SK-N-SH (cell line): ENCODE results near the gene CCDC60. TPM values are rescaled to one million over a fixed set of nuclear protein-coding genes. Genes with fewer than 3 reads are reported as not detected.

Experiments
- CTCF ChIA-PET: fragments of 300-600, 350-600 bp; formaldehyde crosslinking; extraction: SDS; loops from one replicate; lab custom pipeline; 2021; lab: Yijun Ruan, JAX
- POLR2A ChIA-PET: fragments of 350-600 bp; sonication (Branson Sonifier 250); formaldehyde crosslinking; extraction: SDS; loops from one replicate; lab custom pipeline; 2020; ENCODE audit warnings: antibody characterized with exemption, inconsistent platforms; lab: Yijun Ruan, JAX
- DNase-seq: peaks from one replicate; pipeline ENCODE4 v3.0.0; 2012
- H2AFZ ChIP-seq: fragments of 200-600 bp; sonication (generic); 2 replicates; pipeline ENCODE4 v1.8.1; 2016; ENCODE audit warnings: antibody characterized with exemption, mild to moderate bottlenecking, low read depth
- H3F3A ChIP-seq: fragments of 200-600 bp; sonication (generic); replicated peaks from 2 replicates; pipeline ENCODE3; 2016; ENCODE audit warnings: antibody characterized with exemption, mild to moderate bottlenecking; ENCODE audit not compliant: insufficient read depth
- H3K27ac ChIP-seq, 2 experiments: fragments of 200-500 bp in 1 of 2; fragments of 200-600 bp in 1 of 2; sonication (Bioruptor generic) in 1 of 2; sonication (generic), shearing (Covaris generic) in 1 of 2; 2 replicates each; pipeline versions ENCODE4 v1.5.1 to v1.6.1; 2014 to 2016; ENCODE audit warnings: low read depth in 2 of 2, inconsistent platforms in 1 of 2, low read length in 1 of 2, mild to moderate bottlenecking in 1 of 2, mixed read lengths in 1 of 2
- H3K27me3 ChIP-seq: fragments of 200-600 bp; sonication (generic), shearing (Covaris generic); 2 replicates; pipeline ENCODE4 v1.6.1; 2016; ENCODE audit warnings: mixed run types; ENCODE audit not compliant: insufficient read depth
- H3K36me3 ChIP-seq, 2 experiments: fragments of 200-500 bp in 1 of 2; fragments of 200-600 bp in 1 of 2; sonication (Bioruptor generic) in 1 of 2; sonication (generic) in 1 of 2; replicated peaks in 1 of 2; 2 replicates each; pipeline versions ENCODE3 to v1.5.1; 2014 to 2016; ENCODE audit warnings: low read length in 1 of 2, mild to moderate bottlenecking in 1 of 2; ENCODE audit not compliant: insufficient read depth in 2 of 2, control insufficient read depth in 1 of 2
- H3K4me1 ChIP-seq, 2 experiments: fragments of 200-500 bp in 1 of 2; fragments of 200-600 bp in 1 of 2; sonication (Bioruptor generic) in 1 of 2; sonication (generic), shearing (Covaris generic) in 1 of 2; 2 replicates each; pipeline versions ENCODE4 v1.5.1 to v1.6.1; 2014 to 2016; ENCODE audit warnings: low read depth in 1 of 2, low read length in 1 of 2, mixed run types in 1 of 2; ENCODE audit not compliant: insufficient read depth in 2 of 2, control insufficient read depth in 1 of 2
- H3K4me2 ChIP-seq: fragments of 200-600 bp; sonication (generic), shearing (Covaris generic); 2 replicates; pipeline ENCODE4 v1.6.1; 2017; ENCODE audit warnings: mixed run types
- H3K4me3 ChIP-seq, 2 experiments: fragments of 200-500 bp in 1 of 2; fragments of 200-600 bp in 1 of 2; sonication (Bioruptor generic) in 1 of 2; sonication (generic), shearing (Covaris generic) in 1 of 2; 2 replicates each; pipeline versions ENCODE4 v1.5.1 to v1.8.1; 2014 to 2016; ENCODE audit warnings: low read depth in 2 of 2, inconsistent platforms in 1 of 2, low read length in 1 of 2, mild to moderate bottlenecking in 1 of 2, mixed read lengths in 1 of 2, moderate library complexity in 1 of 2
- H3K79me2 ChIP-seq: fragments of 200-600 bp; sonication (generic); 2 replicates; pipeline ENCODE4 v1.8.1; 2017; ENCODE audit warnings: mild to moderate bottlenecking; ENCODE audit not compliant: insufficient read depth
- H3K9ac ChIP-seq: fragments of 200-600 bp; sonication (generic); 2 replicates; pipeline ENCODE4 v1.6.1; 2017; ENCODE audit warnings: mixed run types
- H3K9me2 ChIP-seq: fragments of 200-600 bp; sonication (generic); 2 replicates; pipeline ENCODE4 v1.6.1; 2017; ENCODE audit warnings: mixed run types
- H3K9me3 ChIP-seq: fragments of 200-600 bp; sonication (generic); 2 replicates; pipeline ENCODE4 v1.6.1; 2017; ENCODE audit warnings: mixed run types, mild to moderate bottlenecking, moderate library complexity
- H4K20me1 ChIP-seq: fragments of 200-600 bp; sonication (generic); 2 replicates; pipeline ENCODE4 v1.6.1; 2017; ENCODE audit warnings: mild to moderate bottlenecking, mixed run types; ENCODE audit not compliant: insufficient read depth
- CHD2 ChIP-seq: fragments of 150-350 bp; IDR thresholded peaks from 2 replicates; pipeline ENCODE4 v1.6.1; 2018; ENCODE audit warnings: low read length; ENCODE audit not compliant: partially characterized antibody
- CTCF ChIP-seq: fragments of 200-600 bp; sonication (generic); IDR thresholded peaks from 2 replicates; pipeline ENCODE4 v1.6.1; 2017; ENCODE audit warnings: antibody characterized with exemption, mild to moderate bottlenecking, moderate library complexity
- FOSL2 ChIP-seq: IDR thresholded peaks from 2 replicates; pipeline ENCODE4 v1.4.0; 2012; ENCODE audit warnings: low read depth, mild to moderate bottlenecking, moderate library complexity, borderline replicate concordance
- IRF3 ChIP-seq: fragments of 150-350 bp; IDR thresholded peaks from 2 replicates; pipeline ENCODE4 v1.6.1; 2016; ENCODE audit warnings: mild to moderate bottlenecking, low read depth, low read length
- JUND ChIP-seq: IDR thresholded peaks from 2 replicates; pipeline ENCODE4 v1.4.0; 2012
- MXI1 ChIP-seq: IDR thresholded peaks from 2 replicates; pipeline ENCODE4 v1.6.1; 2012; ENCODE audit warnings: mild to moderate bottlenecking, low read depth, low read length, improper control_type of control experiment
- PBX3 ChIP-seq: IDR thresholded peaks from 2 replicates; pipeline ENCODE4; 2012
- POLR2AphosphoS5 ChIP-seq: IDR thresholded peaks from 2 replicates; pipeline ENCODE4 v1.6.1; 2012; ENCODE audit warnings: low read depth, low read length
- RFX5 ChIP-seq: IDR thresholded peaks from 2 replicates; pipeline ENCODE4 v1.6.1; 2012; ENCODE audit warnings: mild to moderate bottlenecking, improper control_type of control experiment, low read length
- RXRA ChIP-seq: IDR thresholded peaks from 2 replicates; pipeline ENCODE4 v1.4.0; 2012; ENCODE audit warnings: low read depth, mild to moderate bottlenecking, borderline replicate concordance
- SMC3 ChIP-seq: IDR thresholded peaks from 2 replicates; pipeline ENCODE4 v1.6.1; 2012; ENCODE audit warnings: low read depth, low read length, improper control_type of control experiment
- TAF1 ChIP-seq: IDR thresholded peaks from 2 replicates; pipeline ENCODE4 v1.6.1; 2012; ENCODE audit warnings: low read depth, mild to moderate bottlenecking, low read length, moderate library complexity, borderline replicate concordance
- USF2 ChIP-seq: fragments of 150-350 bp; IDR thresholded peaks from 2 replicates; pipeline ENCODE4 v1.6.1; 2017; ENCODE audit warnings: antibody characterized with exemption, low read length, low read depth, borderline replicate concordance
- whole genome bisulfite sequencing: methylation state at CpG from one replicate; pipeline ENCODE4 v1.1.6; 2017; ENCODE audit warnings: low lambda C conversion rate; 5-methylcytosine and 5-hydroxymethylcytosine counted together
- polyA plus RNA-seq, 3 experiments: library from polyadenylated mRNA; depleted of rRNA; stranded (reverse); fragments of >200 nt; gene quantifications; 2 replicates each; pipeline ENCODE4 v1.2.3, GENCODE V29; 2012

CCDC60 gene
- polyA plus RNA-seq, 1 of the 3 experiments (the other 2 are of a cell fraction): not detected

- CTCF ChIA-PET: interaction anchor here (1.0 to 6.9 kb wide), 4 partner anchors 12 to 100 kb away, joined by 3 to 138 read pairs (median 4); no protein-coding TSS in a partner anchor
Observed at GRCh38 chr12:119446459-119446858, 111.9 kb downstream of the CCDC60 start.

More at GRCh38 chr12:119446459-119446858, 111.9 kb downstream of the CCDC60 start:
- Histone ChIP-seq H4K20me1 (no peaks in the 10 kb centered on the region), H3K4me2 (peak overlapping the region; percentile 34), H3K9me3 (no peaks in the 10 kb centered on the region), H3K27ac (peak overlapping the region in 1 of 2 experiments; percentile 30; a peak in 1 of 4 replicates), H3K9me2 (no peaks in the 10 kb centered on the region), H3K4me1 (no peaks in the 10 kb centered on the region; a peak in 1 of 4 replicates), H3F3A (peaks cover 9% of the 10 kb centered on the region), H3K9ac (no peak overlapping the region), H3K4me3 (no peak overlapping the region), H3K27me3 (no peaks in the 10 kb centered on the region), H3K36me3 (no peaks in the 10 kb centered on the region), H2AFZ (peak overlapping the region; percentile 75; the same call in 1 of the 2 replicates), H3K79me2 (no peaks in the 10 kb centered on the region)
- no peak for DNase-seq
- 14% methylated on average over 3 of the region's 3 CpGs for WGBS
- POLR2A ChIA-PET: no interaction called here
- TF ChIP-seq TAF1 (no peak), CTCF (no peak), FOSL2 (peak; percentile 72; the same call in 1 of the 2 replicates), POLR2AphosphoS5 (no peak), RFX5 (no peak), SMC3 (no peak), CHD2 (no peak), RXRA (no peak), PBX3 (no peak), IRF3 (no peak), MXI1 (no peak), USF2 (no peak), JUND (peak; percentile 51)
